Esophagus muscularis mucosa (tissue), 4 donors: ENCODE measurements around the gene SLFN12. TPM values are rescaled to one million over a fixed set of nuclear protein-coding genes. Genes with fewer than 3 reads are reported as not detected.
"Not testable (repeated sequence)": the region's sequence is repeated elsewhere in the genome, so short reads cannot be mapped to it uniquely, and the experiment has no call there.

Experiments used
- DNase-seq: peaks from one replicate; pipeline ENCODE4 v3.0.0-alpha.2; 2017; ENCODE audit errors: extremely low spot score
- H3K27ac ChIP-seq, 4 donors: fragments of 200-600 bp; sonication (generic); replicated peaks in 1 of 4; 1 replicate in 3 of 4; 2 replicates in 1 of 4; pipeline ENCODE4 v1.5.1; 2016 to 2019; ENCODE audit warnings: mild to moderate bottlenecking in 1 of 4
- H3K27me3 ChIP-seq, 4 donors: fragments of 200-600 bp; sonication (generic); one replicate each; pipeline versions ENCODE4 v1.5.1 to v1.6.0; 2016 to 2019
- H3K36me3 ChIP-seq, 4 donors: fragments of 200-600 bp; sonication (generic); one replicate each; pipeline ENCODE4 v1.5.1; 2016 to 2019
- H3K4me1 ChIP-seq, 4 donors: fragments of 200-600 bp; sonication (generic); one replicate each; pipeline ENCODE4 v1.5.1; 2016 to 2019
- H3K4me3 ChIP-seq, 4 donors: fragments of 200-600 bp; sonication (generic); 1 replicate in 2 of 4; 2 replicates in 2 of 4; pipeline ENCODE4 v1.5.1; 2016 to 2019; ENCODE audit warnings: mild to moderate bottlenecking in 4 of 4, moderate library complexity in 1 of 4
- H3K9me3 ChIP-seq, 4 donors: fragments of 200-600 bp; sonication (generic); 1 replicate in 3 of 4; 2 replicates in 1 of 4; pipeline ENCODE4 v1.5.1; 2016 to 2019
- EP300 ChIP-seq: sonication (generic); formaldehyde crosslinking; IDR thresholded peaks from one replicate; pipeline ENCODE4 v1.6.1; 2017; ENCODE audit warnings: antibody characterized with exemption
- POLR2A ChIP-seq: fragments of 450-650 bp; IDR thresholded peaks from one replicate; pipeline ENCODE4 v1.6.1; 2017; ENCODE audit warnings: antibody characterized with exemption, moderate library complexity, mild to moderate bottlenecking, low read depth
- POLR2AphosphoS5 ChIP-seq, 2 donors: sonication (generic); formaldehyde crosslinking; IDR thresholded peaks; one replicate each; pipeline ENCODE4 v1.6.1; 2017; ENCODE audit warnings: antibody characterized with exemption in 2 of 2
- WGBS: methylation state at CpG from one replicate; pipeline ENCODE4 v1.1.5; 2018; 5-methylcytosine and 5-hydroxymethylcytosine counted together
- intact Hi-C: fragments of 100-400 bp; cut with DNase I; formaldehyde crosslinking; loops from one replicate; pipeline ENCODE4 v1.15.1; 2023
- total RNA-seq, 4 donors: library from RNA; depleted of rRNA; stranded (reverse); fragments of >200 nt; gene quantifications; one replicate each; pipeline versions ENCODE4 v1.1.0 to v1.2.1, GENCODE V29; 2016
- TF ChIP-seq, protein P1 (sequence below), 3 experiments: fragments of 200-600 bp in 2 of 3; fragments of 450-650 bp in 1 of 3; sonication (generic) in 2 of 3; IDR thresholded peaks; one replicate each; pipeline ENCODE4 v1.5.1; 2017 to 2019; ENCODE audit warnings: antibody characterized with exemption in 3 of 3, mild to moderate bottlenecking in 2 of 3, moderate library complexity in 1 of 3

SLFN12 gene
- total RNA-seq, 4 donors from 2014 or later = 6.6 to 11.2 (median 7.7) TPM

DNA sequence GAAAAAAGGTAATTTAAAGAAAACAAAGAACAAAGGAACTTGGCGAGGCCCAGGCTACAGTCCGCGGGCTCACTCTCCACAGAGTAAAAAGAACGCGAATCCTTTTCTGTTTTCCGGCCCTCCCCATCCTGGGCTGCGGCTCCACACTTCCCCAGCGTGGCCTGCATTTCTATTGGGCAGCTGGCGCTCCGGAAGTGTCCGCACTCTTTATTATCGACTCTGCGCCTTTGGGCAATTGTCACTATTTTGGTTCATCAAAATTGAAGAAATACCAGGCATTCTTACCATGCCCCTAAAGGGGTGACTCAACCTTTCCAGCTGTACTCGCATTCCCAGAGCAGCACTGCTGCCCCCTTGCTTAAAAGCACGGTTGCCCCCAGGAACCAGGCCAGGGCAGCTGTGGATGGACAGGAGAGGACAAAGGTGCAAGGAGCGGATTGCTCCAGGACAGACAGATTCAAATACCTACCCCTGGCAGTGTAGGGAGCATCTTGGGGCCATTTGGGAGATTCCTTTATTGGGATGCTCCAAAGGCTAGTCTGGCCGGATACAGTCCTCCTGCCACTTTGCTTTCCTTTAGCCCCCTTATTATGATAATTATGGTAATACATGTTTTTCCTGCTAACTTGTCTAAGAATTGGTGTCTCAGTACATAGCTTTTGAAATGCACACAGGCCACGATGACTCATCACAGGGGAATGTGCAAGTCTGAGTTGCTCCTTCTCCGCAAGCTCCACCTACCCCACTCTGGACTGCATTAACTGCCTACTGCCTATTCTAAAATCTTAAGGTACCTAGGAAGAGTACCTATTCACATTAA, 985 bp upstream of the SLFN12 start:
- no peak for DNase-seq
- TF ChIP-seq, protein P1, sequence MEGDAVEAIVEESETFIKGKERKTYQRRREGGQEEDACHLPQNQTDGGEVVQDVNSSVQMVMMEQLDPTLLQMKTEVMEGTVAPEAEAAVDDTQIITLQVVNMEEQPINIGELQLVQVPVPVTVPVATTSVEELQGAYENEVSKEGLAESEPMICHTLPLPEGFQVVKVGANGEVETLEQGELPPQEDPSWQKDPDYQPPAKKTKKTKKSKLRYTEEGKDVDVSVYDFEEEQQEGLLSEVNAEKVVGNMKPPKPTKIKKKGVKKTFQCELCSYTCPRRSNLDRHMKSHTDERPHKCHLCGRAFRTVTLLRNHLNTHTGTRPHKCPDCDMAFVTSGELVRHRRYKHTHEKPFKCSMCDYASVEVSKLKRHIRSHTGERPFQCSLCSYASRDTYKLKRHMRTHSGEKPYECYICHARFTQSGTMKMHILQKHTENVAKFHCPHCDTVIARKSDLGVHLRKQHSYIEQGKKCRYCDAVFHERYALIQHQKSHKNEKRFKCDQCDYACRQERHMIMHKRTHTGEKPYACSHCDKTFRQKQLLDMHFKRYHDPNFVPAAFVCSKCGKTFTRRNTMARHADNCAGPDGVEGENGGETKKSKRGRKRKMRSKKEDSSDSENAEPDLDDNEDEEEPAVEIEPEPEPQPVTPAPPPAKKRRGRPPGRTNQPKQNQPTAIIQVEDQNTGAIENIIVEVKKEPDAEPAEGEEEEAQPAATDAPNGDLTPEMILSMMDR (IDR thresholded peaks at IDR 0.05) = peak in 2 of 3 experiments; percentile 5 to 19
- TF ChIP-seq EP300 = no peak
- TF ChIP-seq POLR2A = no peak
- TF ChIP-seq POLR2AphosphoS5 (IDR thresholded peaks at IDR 0.05) = peak; percentile 36 to 40
- H3K36me3 ChIP-seq = peaks cover 0 to 4% (median 0%) of the 10 kb centered on the region in 4 donors
- no peaks in the 10 kb centered on the region for H3K27me3 ChIP-seq
- H3K4me3 ChIP-seq = peak overlapping the region; percentile 57 to 69 (median 60)
- peak overlapping the region; percentile 83 to 86 (median 85) for H3K27ac ChIP-seq
- H3K9me3 ChIP-seq = no peaks in the 10 kb centered on the region
- H3K4me1 ChIP-seq = peaks cover 20 to 29% (median 22%) of the 10 kb centered on the region in 4 donors
- WGBS = 8% methylated on average over 17 of the region's 19 CpGs
- intact Hi-C loops = loop anchor here (5.0 to 10.0 kb wide), 2 partner anchors 61 to 188 kb away; partner anchors contain the start of genes SLFN11 and SLFN5

DNA sequence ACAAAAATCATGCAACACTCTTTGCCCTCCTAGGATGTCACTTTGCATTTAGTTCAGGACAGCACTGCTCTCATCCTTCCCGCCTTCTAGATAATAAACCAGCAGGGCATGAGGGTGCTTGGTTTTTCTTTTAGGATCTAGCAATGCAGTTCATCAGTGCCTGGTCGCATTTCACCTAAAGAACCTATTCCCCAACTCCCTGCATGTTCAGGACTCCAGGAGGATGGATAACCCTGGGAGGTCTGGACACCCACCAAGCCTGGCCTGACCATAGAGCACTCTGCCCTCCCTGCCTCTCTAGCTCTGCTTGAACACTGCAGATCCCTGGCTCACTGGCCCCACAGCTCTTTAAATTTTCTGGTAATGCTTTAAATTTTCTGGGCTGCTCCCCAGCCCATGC, 2.6 kb downstream of the SLFN12 start:
- H3K27me3 ChIP-seq = no peaks in the 10 kb centered on the region
- intact Hi-C loops = loop anchor here (5.0 to 10.0 kb wide), 2 partner anchors 57 to 185 kb away; partner anchors contain the start of genes SLFN11 and SLFN5
- H3K27ac ChIP-seq = no peak overlapping the region
- H3K4me1 ChIP-seq = peaks cover 20 to 29% (median 22%) of the 10 kb centered on the region in 4 donors
- no peak for DNase-seq
- WGBS = 88% methylated on average over 2 of the region's 2 CpGs
- H3K4me3 ChIP-seq = no peak overlapping the region
- no peak for TF ChIP-seq POLR2AphosphoS5 (IDR thresholded peaks at IDR 0.05)
- no peak for TF ChIP-seq EP300
- no peak for TF ChIP-seq POLR2A
- TF ChIP-seq, protein P1 (IDR thresholded peaks at IDR 0.05) = no peak
- H3K36me3 ChIP-seq = peaks cover 0 to 4% (median 0%) of the 10 kb centered on the region in 4 donors
- no peaks in the 10 kb centered on the region for H3K9me3 ChIP-seq

GRCh38 chr17:35428229-35428628, 4.1 kb downstream of the SLFN12 start:
- Histone ChIP-seq H3K27me3 (no peaks in the 10 kb centered on the region), H3K27ac (no peak overlapping the region), H3K4me3 (no peak overlapping the region), H3K4me1 (peaks cover 12 to 19% (median 14%) of the 10 kb centered on the region in 4 donors), H3K9me3 (no peaks in the 10 kb centered on the region), H3K36me3 (peaks cover 0 to 4% (median 0%) of the 10 kb centered on the region in 4 donors)
- TF ChIP-seq, protein P1 (IDR thresholded peaks at IDR 0.05) = no peak
- TF ChIP-seq POLR2A (no peak), POLR2AphosphoS5 (IDR thresholded peaks at IDR 0.05) (no peak), EP300 (no peak)
- 90% methylated on average over 2 of the region's 2 CpGs for WGBS
- intact Hi-C loops = no loop called here
- no peak for DNase-seq

DNA sequence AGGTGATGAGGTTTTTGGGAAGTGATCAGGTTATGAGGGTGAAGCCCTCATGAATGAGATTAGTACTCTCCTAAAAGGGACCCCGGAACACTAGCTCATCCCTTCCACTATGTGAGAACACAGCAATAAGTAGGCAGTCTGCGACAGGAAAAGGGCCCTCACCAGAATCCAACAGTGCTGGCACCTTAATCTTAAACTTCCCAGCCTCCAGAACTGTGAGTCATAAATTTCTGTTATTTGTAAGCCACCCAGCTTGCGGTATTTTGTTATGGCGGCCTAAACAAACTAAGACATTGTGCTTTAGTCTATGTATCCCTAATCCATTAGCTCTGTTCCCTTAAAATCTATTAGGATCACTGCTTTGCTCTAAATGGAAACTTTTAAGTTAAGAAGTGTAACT, 8.5 kb downstream of the SLFN12 start:
- Histone ChIP-seq H3K36me3 (peaks cover 3 to 21% (median 16%) of the 10 kb centered on the region in 4 donors), H3K9me3 (no peaks in the 10 kb centered on the region), H3K4me3 (no peak overlapping the region), H3K27me3 (no peaks in the 10 kb centered on the region), H3K27ac (no peak overlapping the region), H3K4me1 (no peaks in the 10 kb centered on the region)
- DNase-seq = no peak
- intact Hi-C loops = no loop called here
- WGBS = 89% methylated on average over 4 of the region's 4 CpGs
- TF ChIP-seq EP300 (no peak), POLR2A (no peak), POLR2AphosphoS5 (IDR thresholded peaks at IDR 0.05) (no peak)
- TF ChIP-seq, protein P1 (IDR thresholded peaks at IDR 0.05) = no peak

GRCh38 chr17:35421069-35421468, 11.2 kb downstream of the SLFN12 start:
- DNase-seq, H3K4me3 ChIP-seq, H3K27me3 ChIP-seq, H3K9me3 ChIP-seq, H3K4me1 ChIP-seq, intact Hi-C loops, H3K27ac ChIP-seq: not testable (repeated sequence)
- WGBS = 96% methylated on average over 9 of the region's 9 CpGs
- H3K36me3 ChIP-seq = peaks cover 5 to 28% (median 22%) of the 10 kb centered on the region in 4 donors
